Activated B cell treated with CpG ODN at 0.5 μM for 24 hours (primary cell): Measurements from ENCODE around the gene IL2RA. TPM values are rescaled to one million over a fixed set of nuclear protein-coding genes. Genes with fewer than 3 reads are reported as not detected.

Source experiments
- ATAC-seq: fragments of 200-7000 bp; cut with Tn5 transposase; one replicate; pipeline ENCODE4 v1.10.0; 2021; ENCODE audit warnings: low read depth, mild to moderate bottlenecking, moderate library complexity
- CTCF ChIA-PET: fragments of 350-600 bp; sonication (Branson Sonifier 250); formaldehyde crosslinking; loops from one replicate; lab custom pipeline; 2021; ENCODE audit warnings: antibody characterized with exemption; lab: Charles Lee
- POLR2A ChIA-PET: fragments of 350-600 bp; sonication (Branson Sonifier 250); formaldehyde crosslinking; loops from one replicate; lab custom pipeline; 2021; ENCODE audit warnings: antibody characterized with exemption; lab: Charles Lee
- DNase-seq: peaks from one replicate; pipeline ENCODE4 v3.0.0; 2022
- H3K27ac Mint-ChIP-seq: one replicate; pipeline ENCODE4 v1.8.0; 2020; ENCODE audit warnings: mixed read lengths
- H3K27me3 Mint-ChIP-seq: one replicate; pipeline ENCODE4 v1.8.0; 2021; ENCODE audit warnings: mixed read lengths
- H3K36me3 Mint-ChIP-seq: one replicate; pipeline ENCODE4 v1.8.0; 2021; ENCODE audit warnings: low read depth, mixed read lengths
- H3K4me1 Mint-ChIP-seq: one replicate; pipeline ENCODE4 v1.8.0; 2021; ENCODE audit warnings: mixed read lengths
- H3K4me3 Mint-ChIP-seq: one replicate; pipeline ENCODE4 v1.8.0; 2020; ENCODE audit warnings: mild to moderate bottlenecking, mixed read lengths
- H3K9me3 Mint-ChIP-seq: one replicate; pipeline ENCODE4 v1.8.0; 2020; ENCODE audit warnings: mixed read lengths
- CTCF ChIP-seq: fragments of 200-600 bp; IDR thresholded peaks from one replicate; pipeline ENCODE4 v1.8.0; 2022; ENCODE audit warnings: antibody characterized with exemption, mild to moderate bottlenecking
- intact Hi-C: fragments of 100-400 bp; cut with micrococcal nuclease; formaldehyde crosslinking; loops from one replicate; pipeline ENCODE4 v1.15.1; 2024
- total RNA-seq: library from RNA; stranded (reverse); gene quantifications from 2 replicates; pipeline ENCODE4 v1.2.3, GENCODE V29; 2022

The IL2RA gene
- total RNA-seq, 1 donor from 2014 or later, result 160 TPM

DNA sequence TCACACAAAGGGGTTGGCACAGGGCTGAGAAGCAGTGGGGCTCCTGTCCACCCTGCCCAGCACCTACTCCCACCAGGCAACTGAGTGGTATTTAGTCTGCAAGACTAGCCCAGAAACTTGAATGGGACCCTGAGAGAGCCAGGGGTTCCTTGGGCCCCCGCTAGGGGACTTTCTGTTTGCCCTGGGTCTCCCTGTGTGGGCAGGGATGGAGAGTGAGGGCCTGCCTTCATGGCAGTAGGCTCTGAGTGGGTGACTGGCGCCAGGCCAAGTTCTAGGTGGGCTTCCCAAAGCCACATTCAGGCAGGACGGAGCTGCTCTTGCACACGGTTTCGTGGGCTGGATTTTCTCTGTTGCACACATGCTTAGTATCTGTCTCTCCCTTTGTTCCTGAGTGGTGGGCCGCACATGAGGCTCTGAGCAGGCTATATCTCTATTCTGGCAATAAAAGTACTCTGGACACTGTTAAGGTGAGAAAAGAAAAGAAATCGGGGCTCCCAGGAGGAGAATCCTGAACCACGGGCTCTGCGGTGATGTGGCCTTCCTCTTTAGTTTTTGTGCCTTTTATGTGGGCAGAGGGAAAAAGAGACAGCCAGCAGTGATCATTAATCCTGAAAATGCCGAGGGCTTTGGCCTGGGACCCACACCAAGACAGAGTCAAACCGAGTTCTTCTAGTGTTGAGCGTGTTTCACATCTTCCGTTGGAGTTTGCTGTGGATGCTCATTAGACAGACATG lies 26.9 kb downstream of the IL2RA start:
- Mint-ChIP-seq H3K4me3 (no peak overlapping the region), H3K4me1 (peaks cover 51% of the 10 kb centered on the region), H3K36me3 (peaks cover 78% of the 10 kb centered on the region), H3K27ac (no peak overlapping the region), H3K27me3 (no peaks in the 10 kb centered on the region), H3K9me3 (peaks cover under 1% of the 10 kb centered on the region)
- ChIA-PET CTCF (no interaction called here), POLR2A (interaction anchor here (4.3 kb wide), 1 partner anchor 15 kb away, joined by 24 read pairs; no protein-coding TSS in a partner anchor)
- DNase-seq (no peak), ATAC-seq (no peak)
- intact Hi-C loops, result no loop called here
- TF ChIP-seq CTCF, result no peak

DNA sequence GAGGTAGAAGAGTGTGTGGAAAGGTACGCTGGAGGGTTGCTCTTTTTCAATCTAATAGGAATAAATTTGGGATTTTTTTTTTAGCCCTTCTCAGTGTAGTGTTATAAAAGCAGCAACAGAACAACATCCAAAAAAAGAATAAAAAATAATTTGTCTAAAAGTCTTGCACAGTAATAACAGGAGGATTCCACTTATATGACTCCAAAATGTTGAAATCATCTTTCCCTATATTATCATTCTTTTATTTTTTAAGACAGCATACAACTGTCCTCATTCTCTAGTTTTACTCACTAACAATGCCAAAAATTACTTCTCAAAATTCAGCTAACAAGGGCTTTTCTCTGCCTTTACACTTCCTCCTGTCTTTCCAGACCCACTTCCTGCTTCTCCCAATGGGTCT lies 27.8 kb downstream of the IL2RA start:
- no peak for TF ChIP-seq CTCF
- Mint-ChIP-seq H3K4me1 (peaks cover 48% of the 10 kb centered on the region), H3K27me3 (no peaks in the 10 kb centered on the region), H3K27ac (peak overlapping the region; percentile 18), H3K36me3 (peaks cover 76% of the 10 kb centered on the region), H3K9me3 (peaks cover 4% of the 10 kb centered on the region), H3K4me3 (no peak overlapping the region)
- ChIA-PET CTCF (interaction anchor here (1.1 kb wide), 1 partner anchor 20 kb away, joined by 4 read pairs; no protein-coding TSS in a partner anchor), POLR2A (interaction anchor here (0.6 to 1.3 kb wide), 3 partner anchors 14 to 58 kb away, joined by 3 to 6 read pairs (median 5); no protein-coding TSS in a partner anchor)
- ATAC-seq (no peak), DNase-seq (no peak)
- intact Hi-C loops, result no loop called here

- no peak for ATAC-seq
Observed at GRCh38 chr10:6033954-6034353, 28.2 kb downstream of the IL2RA start.

DNA sequence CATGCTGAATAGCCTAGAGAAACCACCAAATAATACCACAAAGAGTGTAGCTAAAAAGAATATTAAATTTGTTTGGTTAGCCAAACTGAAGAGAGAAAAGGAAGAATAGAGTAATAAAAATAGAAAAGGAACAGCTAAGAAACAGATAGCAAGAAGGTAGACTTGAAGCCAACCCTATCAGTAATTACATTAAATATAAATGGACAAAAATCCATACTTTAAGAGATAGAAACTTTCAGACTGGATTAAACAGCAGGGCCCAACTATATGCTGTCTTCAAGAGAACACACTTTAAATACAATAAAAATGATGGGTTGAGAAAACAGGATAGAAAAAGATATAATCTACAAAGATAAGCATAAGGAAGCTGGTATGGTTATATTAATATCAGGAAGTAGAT lies 31.2 kb downstream of the IL2RA start:
- no peak for ATAC-seq
- H3K9me3 Mint-ChIP-seq, result peaks cover 4% of the 10 kb centered on the region
- H3K4me3 Mint-ChIP-seq, result no peak overlapping the region
- ChIA-PET CTCF (interaction anchor here (1.0 to 1.4 kb wide), 2 partner anchors 17 to 56 kb away, joined by 3 to 4 read pairs; no protein-coding TSS in a partner anchor), POLR2A (interaction anchor here (0.9 kb wide), 1 partner anchor 20 kb away, joined by 4 read pairs; no protein-coding TSS in a partner anchor)
- no peak overlapping the region for H3K27ac Mint-ChIP-seq
- peaks cover 28% of the 10 kb centered on the region for H3K4me1 Mint-ChIP-seq
- intact Hi-C loops, result no loop called here
- no peak for TF ChIP-seq CTCF
- peaks cover 66% of the 10 kb centered on the region for H3K36me3 Mint-ChIP-seq
- DNase-seq, result no peak
- no peaks in the 10 kb centered on the region for H3K27me3 Mint-ChIP-seq

More at GRCh38 chr10:6033954-6034353, 28.2 kb downstream of the IL2RA start:
- Mint-ChIP-seq H3K4me3 (no peak overlapping the region), H3K27ac (peak overlapping the region; percentile 18), H3K36me3 (peaks cover 72% of the 10 kb centered on the region), H3K9me3 (peaks cover 4% of the 10 kb centered on the region), H3K27me3 (no peaks in the 10 kb centered on the region), H3K4me1 (peaks cover 46% of the 10 kb centered on the region)
- no peak for DNase-seq
- POLR2A ChIA-PET, result interaction anchor here (0.6 to 1.3 kb wide), 5 partner anchors 12 to 1962 kb away, joined by 3 to 6 read pairs (median 5); no protein-coding TSS in a partner anchor
- TF ChIP-seq CTCF, result no peak
- CTCF ChIA-PET, result interaction anchor here (0.8 to 1.2 kb wide), 3 partner anchors 20 to 368 kb away, joined by 4 to 9 read pairs (median 4); no protein-coding TSS in a partner anchor
- intact Hi-C loops, result no loop called here

DNA sequence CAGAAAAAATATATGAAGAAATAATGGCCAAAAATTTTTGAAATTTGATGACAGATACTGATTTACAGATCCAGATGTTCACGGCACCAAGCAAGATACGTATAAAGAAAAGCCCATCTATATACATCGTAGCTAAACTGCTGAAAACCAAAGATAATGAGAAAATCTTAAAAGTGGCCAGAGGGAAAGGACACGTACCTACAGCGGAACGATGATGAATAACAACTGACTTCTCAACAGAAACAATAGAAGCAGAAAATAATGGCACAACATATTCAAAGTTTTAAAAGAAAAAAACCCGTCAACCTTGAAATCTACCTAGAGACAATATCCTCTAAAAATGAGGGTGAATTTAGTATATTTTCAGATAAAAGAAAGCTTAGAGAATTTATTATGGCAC lies 31.9 kb downstream of the IL2RA start:
- POLR2A ChIA-PET, result interaction anchor here (0.9 to 1.4 kb wide), 2 partner anchors 21 to 43 kb away, joined by 3 to 4 read pairs; no protein-coding TSS in a partner anchor
- peaks cover 64% of the 10 kb centered on the region for H3K36me3 Mint-ChIP-seq
- no peaks in the 10 kb centered on the region for H3K27me3 Mint-ChIP-seq
- ATAC-seq (no peak), DNase-seq (no peak)
- no peak overlapping the region for H3K27ac Mint-ChIP-seq
- H3K4me3 Mint-ChIP-seq, result no peak overlapping the region
- TF ChIP-seq CTCF, result no peak
- H3K4me1 Mint-ChIP-seq, result peaks cover 26% of the 10 kb centered on the region
- intact Hi-C loops, result no loop called here
- H3K9me3 Mint-ChIP-seq, result peaks cover 4% of the 10 kb centered on the region
- CTCF ChIA-PET, result interaction anchor here (1.4 kb wide), 1 partner anchor 57 kb away, joined by 4 read pairs; no protein-coding TSS in a partner anchor
